Ammon's horn (tissue), 1 donor: ENCODE measurements around the gene ABCC3.

Experiments used
- DNase-seq: peaks from one replicate; pipeline ENCODE4 v3.0.0-alpha.2; 2016; ENCODE audit warnings: low spot score

The ABCC3 gene

GRCh38 chr17:50642722-50643656, 8.3 kb downstream of the ABCC3 start:
- DNase-seq, result no peak

GRCh38 chr17:50645748-50646682, 11.3 kb downstream of the ABCC3 start:
- DNase-seq, result no peak

GRCh38 chr17:50647187-50647586, 12.5 kb downstream of the ABCC3 start:
- DNase-seq, result no peak

- DNase-seq, result no peak
Observed at GRCh38 chr17:50649042-50649908, 14.6 kb downstream of the ABCC3 start.

- no peak for DNase-seq
Observed at GRCh38 chr17:50651661-50652060, 17.0 kb downstream of the ABCC3 start.

- DNase-seq, result no peak
Observed at GRCh38 chr17:50653738-50654137, 19.1 kb downstream of the ABCC3 start.

- no peak for DNase-seq
Observed at GRCh38 chr17:50656509-50656908, 21.8 kb downstream of the ABCC3 start.

- no peak for DNase-seq
Observed at GRCh38 chr17:50657054-50657453, 22.4 kb downstream of the ABCC3 start.

GRCh38 chr17:50657627-50658026, 22.9 kb downstream of the ABCC3 start:
- DNase-seq, result no peak

- no peak for DNase-seq
Observed at GRCh38 chr17:50658616-50659015, 23.9 kb downstream of the ABCC3 start.

GRCh38 chr17:50659179-50659578, 24.5 kb downstream of the ABCC3 start:
- no peak for DNase-seq

GRCh38 chr17:50660042-50660886, 25.6 kb downstream of the ABCC3 start:
- peak; percentile 15 for DNase-seq

- no peak for DNase-seq
Observed at GRCh38 chr17:50660887-50661345, 26.2 kb downstream of the ABCC3 start.

GRCh38 chr17:50661348-50661747, 26.7 kb downstream of the ABCC3 start:
- no peak for DNase-seq

GRCh38 chr17:50661795-50662391, 27.2 kb downstream of the ABCC3 start:
- no peak for DNase-seq

- no peak for DNase-seq
Observed at GRCh38 chr17:50662632-50663225, 28.0 kb downstream of the ABCC3 start.

- no peak for DNase-seq
Observed at GRCh38 chr17:50663812-50664374, 29.2 kb downstream of the ABCC3 start.

- no peak for DNase-seq
Observed at GRCh38 chr17:50664788-50665458, 30.2 kb downstream of the ABCC3 start.

- no peak for DNase-seq
Observed at GRCh38 chr17:50665838-50666237, 31.2 kb downstream of the ABCC3 start.
